ENCODE measurements around the gene CCND2.

- TF ChIP-seq CTCF (IDR thresholded peaks at IDR 0.05): peak; percentile 69 to 92 (median 91)
- TF ChIP-seq POLR2A (IDR thresholded peaks at IDR 0.05): no peak
Measured at GRCh38 chr12:4276524-4277204, 3.1 kb downstream of the CCND2 start.

All from breast epithelium (tissue), 3 donors.